Heart left ventricle (tissue), 16 donors: ENCODE data around the gene IWS1. TPM values are rescaled to one million over a fixed set of nuclear protein-coding genes. Genes with fewer than 3 reads are reported as not detected.

Source experiments
- ATAC-seq, 4 donors: fragments of 200-7000 bp; cut with Tn5 transposase; one replicate each; pipeline ENCODE4 v1.9.1; 2020 to 2022; ENCODE audit warnings: moderate library complexity in 4 of 4, mild to moderate bottlenecking in 3 of 4, moderate number of reproducible peaks in 1 of 4
- DNase-seq, 5 donors: peaks; one replicate each; pipeline ENCODE4 v3.0.0-alpha.2; 2020
- H3K27ac ChIP-seq, 12 donors: fragments of 200-600 bp; sonication (generic) in 4 of 12; one replicate each; pipeline versions ENCODE4 v1.5.0 to v1.8.0; 2016 to 2022; ENCODE audit warnings: mild to moderate bottlenecking in 2 of 12
- H3K27me3 ChIP-seq, 9 donors: fragments of 200-600 bp; sonication (generic) in 2 of 9; one replicate each; pipeline versions ENCODE4 v1.5.1 to v1.8.0; 2016 to 2022; ENCODE audit warnings: mild to moderate bottlenecking in 3 of 9
- H3K36me3 ChIP-seq, 9 donors: fragments of 200-600 bp; sonication (generic) in 2 of 9; one replicate each; pipeline versions ENCODE4 v1.5.0 to v1.8.0; 2018 to 2022; ENCODE audit warnings: mild to moderate bottlenecking in 2 of 9
- H3K4me1 ChIP-seq, 12 donors: fragments of 200-600 bp; sonication (generic) in 4 of 12; one replicate each; pipeline versions ENCODE4 v1.5.0 to v1.8.0; 2016 to 2022; ENCODE audit warnings: mild to moderate bottlenecking in 3 of 12
- H3K4me3 ChIP-seq, 12 donors: fragments of 200-600 bp; sonication (generic) in 4 of 12; one replicate each; pipeline versions ENCODE4 v1.5.0 to v1.8.0; 2017 to 2022; ENCODE audit warnings: mild to moderate bottlenecking in 9 of 12, moderate library complexity in 4 of 12
- H3K9me3 ChIP-seq, 12 donors: fragments of 200-600 bp; sonication (generic) in 4 of 12; one replicate each; pipeline versions ENCODE4 v1.5.0 to v1.8.0; 2016 to 2022; ENCODE audit warnings: mild to moderate bottlenecking in 1 of 12
- POLR2A ChIP-seq, 2 donors: fragments of 450-650 bp; IDR thresholded peaks; one replicate each; pipeline ENCODE4 v1.6.1; 2017; ENCODE audit warnings: antibody characterized with exemption in 2 of 2, mild to moderate bottlenecking in 2 of 2, moderate library complexity in 2 of 2
- WGBS, 4 donors: extraction: QIAGEN DNeasy Blood & Tissue Kit in 2 of 4; methylation state at CpG; one replicate each; pipeline versions ENCODE4 v1.1.5 to v1.1.7; 2013 to 2018; 5-methylcytosine and 5-hydroxymethylcytosine counted together
- intact Hi-C, 10 donors: fragments of 100-400 bp; cut with DNase I; formaldehyde crosslinking; loops; one replicate each; pipeline versions ENCODE4 v1.11.1 to v1.14.2; 2022
- long read RNA-seq, 3 donors: library from polyadenylated mRNA; unstranded; transcript quantifications; one replicate each; pipeline ENCODE4 v2.0.0, GENCODE V29; 2020 to 2021
- polyA plus RNA-seq, 2 donors: library from polyadenylated mRNA; stranded (reverse); fragments of 200-250 nt; gene quantifications; one replicate each; pipeline ENCODE4 v1.2.3, GENCODE V29; 2013
- total RNA-seq, 9 donors: library from RNA; depleted of rRNA in 2 of 9; stranded (reverse); fragments of >200 nt in 2 of 9; fragmentation: NEBNext Ultra II Directional in 3 of 9; extraction: Animal tissue kit (Norgen Biotek cat#: 25700) in 3 of 9; gene quantifications; one replicate each; pipeline versions ENCODE4 v1.1.0 to v1.2.4, GENCODE V29; 2016 to 2023
- TF ChIP-seq, protein P1 (sequence below), 12 donors: fragments of 200-600 bp; sonication (generic) in 4 of 12; IDR thresholded peaks; one replicate each; pipeline versions ENCODE4 v1.5.0 to v1.8.0; 2018 to 2022; ENCODE audit warnings: antibody characterized with exemption in 12 of 12, mild to moderate bottlenecking in 5 of 12
- donor health status: ischemic (EF 13 %, LVEDD 7.1; RV severe dilation, severe dysfunction).
- donor health status: healthy with polysubstance abuse.
- donor health status: DM: no; HTN: yes; CAD: no.
- donor health status: DM: no; HTN: no; CAD: no.
- donor health status: ischemic (EF 25% LVEDD 6.9; RV normal size, moderate dysfunction).
- donor health status: ischemic (EF 25% LVEDD 5.7; RV mildly dilated, moderate dysfunction).
- donor health status: healthy.
- donor health status: DM: yes; HTN: yes; CAD: no.
- donor health status: ischemic (EF 35%, LVEDD 5.7; RV mildly dilated, moderate dysfunction).
- donor health status: nonischemic (EF 11% LVEDD 7.7; RV severe dilation, severe dysfunction).
- donor health status: DM: yes; HTN: yes; CAD: no.
- donor health status: PGD.
- donor health status: ischemic (EF 29% LVEDD 5.4; RV normal size, mild dysfunction).
- donor health status: nonischemic (EF 23%, LVEDD 6.1; RV moderate dilation, normal function).

Gene IWS1
- 10 to 100 TPM; 37.6 to 62.2 (median 45.8) TPM for total RNA-seq
- polyA plus RNA-seq, result 10 to 100 TPM; 46.5 to 57.5 TPM
- long read RNA-seq, donor 1, transcript IWS1-201 (14 exons, 2,958 nt), result major isoform, 6 of 57 reads
- long read RNA-seq, donor 1, partial matches to known transcripts, result 26 of 57 reads
- long read RNA-seq, donor 1, other reads (novel, unspliced or antisense), result 24 of 57 reads
- long read RNA-seq, donor 2, transcript IWS1-201 (14 exons, 2,958 nt), result major isoform, 7 of 175 reads
- long read RNA-seq, donor 2, partial matches to known transcripts, result 131 of 175 reads
- long read RNA-seq, donor 2, other reads (novel, unspliced or antisense), result 32 of 175 reads
- long read RNA-seq, donor 3, transcript IWS1-201 (14 exons, 2,958 nt), result major isoform, 10 of 56 reads
- long read RNA-seq, donor 3, partial matches to known transcripts, result 25 of 56 reads
- long read RNA-seq, donor 3, other reads (novel, unspliced or antisense), result 21 of 56 reads

DNA sequence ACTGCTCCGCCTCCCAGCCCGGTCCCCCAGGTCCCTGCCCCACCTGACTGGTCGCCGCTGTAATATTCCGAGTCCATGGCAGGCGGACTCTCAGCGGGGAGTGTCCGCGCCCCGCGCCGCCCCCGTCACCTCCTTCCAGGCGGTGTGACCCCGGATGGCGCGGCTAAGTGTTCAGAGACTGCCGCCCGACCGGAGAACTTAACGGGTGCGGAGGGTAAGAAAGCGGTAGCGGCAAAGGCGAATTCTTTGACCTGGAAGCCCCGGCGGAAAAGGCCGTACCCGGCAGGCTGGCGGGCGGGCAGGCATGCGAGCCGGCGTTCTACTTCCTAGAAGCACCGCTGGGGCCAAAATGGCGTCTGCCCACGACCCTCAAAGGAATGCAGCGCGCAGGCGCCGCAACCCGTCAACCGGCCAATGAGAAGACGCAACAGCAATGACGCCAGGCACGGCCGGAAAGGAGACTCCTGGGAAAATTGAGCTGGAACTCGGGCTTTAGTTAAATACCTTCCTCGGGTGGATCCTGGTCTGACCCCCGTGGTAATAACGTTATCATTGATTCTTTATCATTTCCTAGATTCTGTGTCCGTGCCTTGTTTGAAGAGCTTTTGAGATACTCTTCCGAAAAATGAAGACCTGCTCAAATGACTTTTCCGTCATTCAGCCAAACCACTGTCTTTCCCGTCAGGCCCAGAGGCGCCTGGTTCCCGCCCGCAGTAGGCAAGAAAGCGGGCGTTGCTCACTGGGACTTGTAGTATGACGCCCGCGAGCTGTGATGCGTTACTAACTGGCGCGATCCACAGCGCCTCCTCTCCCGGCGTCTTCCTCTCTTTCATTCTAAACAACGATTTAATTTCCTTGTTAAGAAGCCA, at the start of gene IWS1:
Gene IWS1, minus strand, starts transcription at position 358 of the 869 bp plus-strand sequence. Its CDS starts 281 bp downstream, at position 77.
- Histone ChIP-seq H3K36me3 (peaks cover 0 to 25% (median 23%) of the 10 kb centered on the region in 9 donors), H3K9me3 (peaks cover 0 to 9% (median 0%) of the 10 kb centered on the region in 12 donors), H3K27ac (peak within 1 kb of the TSS; percentile 80 to 98 (median 95)), H3K4me1 (peaks cover 0 to 31% (median 14%) of the 10 kb centered on the region in 12 donors), H3K27me3 (no peaks in the 10 kb centered on the region), H3K4me3 (peak within 1 kb of the TSS; percentile 81 to 100 (median 96))
- 0% methylated on average over 53 to 70 of the region's 70 CpGs for WGBS, 4 donors
- DNase-seq (peak; percentile 95 to 98 (median 97)), ATAC-seq (peak; percentile 96 to 98 (median 97))
- intact Hi-C loops, result loop anchor here in 5 of 10 donors (5.0 to 10.0 kb wide), 6 partner anchors 46 to 178 kb away; partner anchors contain the start of gene SFT2D3 (in 4 of the 5)
- TF ChIP-seq POLR2A (IDR thresholded peaks at IDR 0.05), result peak in 1 of 2 donors; percentile 56
- TF ChIP-seq, protein P1, sequence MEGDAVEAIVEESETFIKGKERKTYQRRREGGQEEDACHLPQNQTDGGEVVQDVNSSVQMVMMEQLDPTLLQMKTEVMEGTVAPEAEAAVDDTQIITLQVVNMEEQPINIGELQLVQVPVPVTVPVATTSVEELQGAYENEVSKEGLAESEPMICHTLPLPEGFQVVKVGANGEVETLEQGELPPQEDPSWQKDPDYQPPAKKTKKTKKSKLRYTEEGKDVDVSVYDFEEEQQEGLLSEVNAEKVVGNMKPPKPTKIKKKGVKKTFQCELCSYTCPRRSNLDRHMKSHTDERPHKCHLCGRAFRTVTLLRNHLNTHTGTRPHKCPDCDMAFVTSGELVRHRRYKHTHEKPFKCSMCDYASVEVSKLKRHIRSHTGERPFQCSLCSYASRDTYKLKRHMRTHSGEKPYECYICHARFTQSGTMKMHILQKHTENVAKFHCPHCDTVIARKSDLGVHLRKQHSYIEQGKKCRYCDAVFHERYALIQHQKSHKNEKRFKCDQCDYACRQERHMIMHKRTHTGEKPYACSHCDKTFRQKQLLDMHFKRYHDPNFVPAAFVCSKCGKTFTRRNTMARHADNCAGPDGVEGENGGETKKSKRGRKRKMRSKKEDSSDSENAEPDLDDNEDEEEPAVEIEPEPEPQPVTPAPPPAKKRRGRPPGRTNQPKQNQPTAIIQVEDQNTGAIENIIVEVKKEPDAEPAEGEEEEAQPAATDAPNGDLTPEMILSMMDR (IDR thresholded peaks at IDR 0.05), result peak; percentile 9 to 51 (median 37)

DNA sequence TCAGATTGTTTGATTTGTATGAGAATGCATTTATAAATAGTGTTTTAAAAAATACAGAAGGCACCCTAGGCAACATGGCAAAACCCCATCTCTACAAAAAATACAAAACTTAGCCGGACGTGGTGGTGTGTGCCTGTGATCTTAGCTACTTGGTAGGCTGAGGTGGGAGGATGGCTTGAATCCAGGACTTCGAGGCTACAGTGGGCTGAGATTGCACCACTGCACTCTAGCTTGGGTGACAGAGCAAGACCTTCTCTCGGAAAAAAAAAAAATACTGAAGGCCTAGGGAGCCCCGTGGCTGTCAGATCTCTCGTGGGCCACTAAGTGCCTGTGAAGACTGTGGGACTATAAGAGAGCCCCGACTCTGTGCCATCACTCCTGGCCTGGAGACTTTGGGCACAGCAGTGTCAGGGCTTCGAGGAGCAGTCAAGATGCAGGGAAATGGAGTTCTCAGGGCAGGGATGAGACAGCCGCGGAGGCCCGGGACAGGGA, 49.7 kb upstream of the IWS1 start:
- WGBS, 4 donors, result 43 to 56% (median 44%) methylated on average over 11 of the region's 11 CpGs
- peaks cover 0 to 17% (median 11%) of the 10 kb centered on the region in 12 donors for H3K4me1 ChIP-seq
- no peaks in the 10 kb centered on the region for H3K27me3 ChIP-seq
- no peak overlapping the region for H3K4me3 ChIP-seq
- DNase-seq (peak in 1 of 5 donors; percentile 11), ATAC-seq (peak in 1 of 4 donors; percentile 6)
- intact Hi-C loops, result no loop called here
- H3K36me3 ChIP-seq, result no peaks in the 10 kb centered on the region
- TF ChIP-seq, protein P1 (IDR thresholded peaks at IDR 0.05), result no peak
- no peak for TF ChIP-seq POLR2A (IDR thresholded peaks at IDR 0.05)
- no peaks in the 10 kb centered on the region for H3K9me3 ChIP-seq
- peak overlapping the region in 6 of 12 donors; percentile 2 to 50 (median 44) for H3K27ac ChIP-seq

GRCh38 chr2:127575185-127575765, 49.0 kb upstream of the IWS1 start:
- no peaks in the 10 kb centered on the region for H3K36me3 ChIP-seq
- H3K4me3 ChIP-seq, result no peak overlapping the region
- peaks cover 0 to 24% (median 12%) of the 10 kb centered on the region in 12 donors for H3K4me1 ChIP-seq
- ATAC-seq (no peak), DNase-seq (no peak)
- no peaks in the 10 kb centered on the region for H3K27me3 ChIP-seq
- 86 to 96% (median 94%) methylated on average over 4 of the region's 4 CpGs for WGBS, 4 donors
- no peaks in the 10 kb centered on the region for H3K9me3 ChIP-seq
- H3K27ac ChIP-seq, result no peak overlapping the region
- TF ChIP-seq, protein P1 (IDR thresholded peaks at IDR 0.05), result no peak
- TF ChIP-seq POLR2A (IDR thresholded peaks at IDR 0.05), result no peak
- intact Hi-C loops, result no loop called here
